SK-N-SH treated with all-trans-retinoic acid at 6 μM for 48 hours (cell line): ENCODE measurements around the gene C3orf62.

ENCODE experiments used
- ARNTL ChIP-seq: fragments of 450-650 bp; formaldehyde crosslinking; IDR thresholded peaks from 2 replicates; pipeline ENCODE4 v1.5.0; 2020; ENCODE audit warnings: low read depth, mild to moderate bottlenecking, moderate library complexity, borderline replicate concordance
- BACH2 ChIP-seq: fragments of 250-450 bp; sonication (Bioruptor Pico); IDR thresholded peaks from 2 replicates; pipeline ENCODE4 v1.9.0; 2021; ENCODE audit warnings: mild to moderate bottlenecking, borderline replicate concordance
- ESRRG ChIP-seq: fragments of 250-450 bp; sonication (Bioruptor Pico); IDR thresholded peaks from 2 replicates; pipeline ENCODE4 v1.6.1; 2021; ENCODE audit warnings: mild to moderate bottlenecking
- RARB ChIP-seq: fragments of 250-450 bp; sonication (Bioruptor Pico); IDR thresholded peaks from 2 replicates; pipeline ENCODE4 v1.8.0; 2021; ENCODE audit warnings: mild to moderate bottlenecking, moderate library complexity
- TSHZ2 ChIP-seq: fragments of 250-450 bp; sonication (Bioruptor Pico); IDR thresholded peaks from 2 replicates; pipeline ENCODE4 v1.5.0; 2020; ENCODE audit warnings: mild to moderate bottlenecking, moderate library complexity
- ZFP3 ChIP-seq: fragments of 250-450 bp; sonication (Bioruptor Pico); IDR thresholded peaks from 2 replicates; pipeline ENCODE4 v1.5.0; 2020; ENCODE audit warnings: mild to moderate bottlenecking, moderate library complexity

GRCh38 chr3:49253512-49253911, 23.5 kb downstream of the C3orf62 start:
- TF ChIP-seq TSHZ2 (CRISPR knock-in tag) (no peak), ZFP3 (CRISPR knock-in tag) (no peak), RARB (no peak), ESRRG (CRISPR knock-in tag) (no peak), BACH2 (CRISPR knock-in tag) (no peak), ARNTL (CRISPR knock-in tag) (no peak)
